Naive thymus-derived CD4-positive, alpha-beta T cell (primary cell): ENCODE data around the gene EIPR1. TPM values are rescaled to one million over a fixed set of nuclear protein-coding genes. Genes with fewer than 3 reads are reported as not detected.
"Not testable (repeated sequence)": the region's sequence is repeated elsewhere in the genome, so short reads cannot be mapped to it uniquely, and the experiment has no call there.

Source experiments
- ATAC-seq: fragments of 150-1000 bp; cut with Tn5 transposase; 2 replicates; pipeline ENCODE4 v1.10.0; 2021; ENCODE audit warnings: mild to moderate bottlenecking, moderate library complexity
- CTCF ChIA-PET: fragments of 350-600 bp; sonication (Branson Sonifier 250); formaldehyde crosslinking; loops from one replicate; lab custom pipeline; 2021; ENCODE audit warnings: antibody characterized with exemption; lab: Charles Lee
- POLR2A ChIA-PET: fragments of 350-600 bp; sonication (Branson Sonifier 250); formaldehyde crosslinking; loops from one replicate; lab custom pipeline; 2021; ENCODE audit warnings: antibody characterized with exemption, inconsistent platforms; lab: Charles Lee
- DNase-seq, 9 donors: peaks; one replicate each; pipeline versions ENCODE4 v3.0.0 to v3.0.0-alpha.2; 2020 to 2022; ENCODE audit warnings: mixed read lengths in 1 of 9
- H3K27ac ChIP-seq: one replicate; pipeline ENCODE4 v1.7.0; 2013; ENCODE audit warnings: mild to moderate bottlenecking, low read depth, low read length, moderate library complexity
- H3K27me3 ChIP-seq, 2 donors: one replicate each; pipeline ENCODE4 v1.7.0; 2013; ENCODE audit warnings: low read length in 2 of 2, mild to moderate bottlenecking in 2 of 2, moderate library complexity in 2 of 2; ENCODE audit not compliant: control insufficient read depth in 2 of 2, insufficient read depth in 2 of 2
- H3K36me3 ChIP-seq, 3 experiments: 1 replicate in 2 of 3; 2 replicates in 1 of 3; pipeline ENCODE4 v1.7.0; 2013; ENCODE audit warnings: low read length in 3 of 3, mild to moderate bottlenecking in 3 of 3, moderate library complexity in 1 of 3; ENCODE audit not compliant: insufficient read depth in 3 of 3, control insufficient read depth in 2 of 3
- H3K4me1 ChIP-seq, 2 donors: one replicate each; pipeline ENCODE4 v1.7.0; 2013; ENCODE audit warnings: low read length in 2 of 2, mild to moderate bottlenecking in 2 of 2, moderate library complexity in 1 of 2; ENCODE audit not compliant: control insufficient read depth in 2 of 2, insufficient read depth in 2 of 2
- H3K4me3 ChIP-seq: 2 replicates; pipeline ENCODE4 v1.7.0; 2013; ENCODE audit warnings: mild to moderate bottlenecking, low read length
- H3K9me3 ChIP-seq, 3 experiments: 1 replicate in 2 of 3; 2 replicates in 1 of 3; pipeline ENCODE4 v1.7.0; 2013; ENCODE audit warnings: low read length in 3 of 3; ENCODE audit not compliant: control insufficient read depth in 2 of 3
- H3K27ac Mint-ChIP-seq, 9 donors: one replicate each; pipeline ENCODE4 v1.8.0; 2020 to 2022; ENCODE audit warnings: mixed read lengths in 9 of 9, mild to moderate bottlenecking in 8 of 9, moderate library complexity in 5 of 9, inconsistent platforms in 2 of 9
- H3K27me3 Mint-ChIP-seq, 5 donors: one replicate each; pipeline ENCODE4 v1.8.0; 2021 to 2022; ENCODE audit warnings: mixed read lengths in 5 of 5, mild to moderate bottlenecking in 1 of 5
- H3K36me3 Mint-ChIP-seq, 5 donors: one replicate each; pipeline ENCODE4 v1.8.0; 2020 to 2022; ENCODE audit warnings: mixed read lengths in 5 of 5, mild to moderate bottlenecking in 3 of 5, inconsistent platforms in 1 of 5
- H3K4me1 Mint-ChIP-seq, 7 donors: one replicate each; pipeline ENCODE4 v1.8.0; 2020 to 2022; ENCODE audit warnings: mixed read lengths in 7 of 7, mild to moderate bottlenecking in 3 of 7, inconsistent platforms in 1 of 7
- H3K4me3 Mint-ChIP-seq, 10 donors: one replicate each; pipeline ENCODE4 v1.8.0; 2020 to 2022; ENCODE audit warnings: mild to moderate bottlenecking in 10 of 10, mixed read lengths in 10 of 10, moderate library complexity in 6 of 10, inconsistent platforms in 2 of 10
- H3K9me3 Mint-ChIP-seq, 11 donors: one replicate each; pipeline ENCODE4 v1.8.0; 2020 to 2022; ENCODE audit warnings: mixed read lengths in 11 of 11, mild to moderate bottlenecking in 4 of 11, inconsistent platforms in 1 of 11, moderate library complexity in 1 of 11
- intact Hi-C, 2 donors: fragments of 100-400 bp; cut with micrococcal nuclease; formaldehyde crosslinking; loops; one replicate each; pipeline ENCODE4 v1.15.1; 2023
- polyA plus RNA-seq, 2 donors: library from polyadenylated mRNA; unstranded; fragments of 300-500 nt; fragmentation: Illumina TruSeq; gene quantifications; one replicate each; pipeline ENCODE4 v1.2.3, GENCODE V29; 2021
- total RNA-seq, 6 experiments: library from RNA in 5 of 6; stranded (reverse) in 5 of 6; gene quantifications; 1 replicate in 5 of 6; 2 replicates in 1 of 6; pipeline ENCODE4 v1.2.3 and lab custom pipeline; 2021 to 2026

EIPR1 gene
- total and polyA plus RNA-seq, 7 experiments from 2014 or later: 24.4 to 46.2 (median 27.3) TPM

GRCh38 chr2:3283876-3284656, 93.6 kb downstream of the EIPR1 start:
- CTCF ChIA-PET, POLR2A ChIA-PET, DNase-seq: not testable (repeated sequence)

GRCh38 chr2:3283206-3283605, 94.4 kb downstream of the EIPR1 start:
- Histone ChIP-seq H3K9me3 (no peaks in the 10 kb centered on the region), H3K4me1 (no peaks in the 10 kb centered on the region), H3K4me3 (no peak overlapping the region), H3K27me3 (no peaks in the 10 kb centered on the region), H3K27ac (no peak overlapping the region), H3K36me3 (peaks cover 0 to 11% (median 0%) of the 10 kb centered on the region in 3 experiments)
- Mint-ChIP-seq H3K36me3 (peaks cover 7 to 46% (median 28%) of the 10 kb centered on the region in 5 donors), H3K4me1 (peaks cover 0 to 29% (median 10%) of the 10 kb centered on the region in 7 donors), H3K9me3 (peaks cover 0 to 12% (median 0%) of the 10 kb centered on the region in 11 donors), H3K27ac (peak overlapping the region in 1 of 9 donors; percentile 42), H3K27me3 (no peaks in the 10 kb centered on the region), H3K4me3 (no peak overlapping the region)
- CTCF ChIA-PET: no interaction called here
- ATAC-seq (no peak), DNase-seq (no peak)
- POLR2A ChIA-PET: no interaction called here
- intact Hi-C loops: no loop called here

More at GRCh38 chr2:3283876-3284656, 93.6 kb downstream of the EIPR1 start:
- peaks cover 0 to 11% (median 0%) of the 10 kb centered on the region in 3 experiments for H3K36me3 ChIP-seq
- H3K27me3 Mint-ChIP-seq, ATAC-seq, H3K4me1 ChIP-seq, H3K4me3 ChIP-seq, intact Hi-C loops, H3K4me3 Mint-ChIP-seq, H3K9me3 Mint-ChIP-seq, H3K27ac ChIP-seq, H3K27me3 ChIP-seq, H3K9me3 ChIP-seq: not testable (repeated sequence)
- Mint-ChIP-seq H3K36me3 (peaks cover 5 to 41% (median 23%) of the 10 kb centered on the region in 5 donors), H3K4me1 (peaks cover 0 to 23% (median 11%) of the 10 kb centered on the region in 7 donors), H3K27ac (peak overlapping the region in 1 of 9 donors; percentile 50)

GRCh38 chr2:3282056-3282998, 95.3 kb downstream of the EIPR1 start:
- ChIA-PET POLR2A (no interaction called here), CTCF (no interaction called here)
- Mint-ChIP-seq H3K4me3 (no peak overlapping the region), H3K36me3 (peaks cover 6 to 49% (median 27%) of the 10 kb centered on the region in 5 donors), H3K27ac (peak overlapping the region in 1 of 9 donors; percentile 42), H3K4me1 (peaks cover 0 to 25% (median 10%) of the 10 kb centered on the region in 7 donors), H3K9me3 (peaks cover 0 to 8% (median 4%) of the 10 kb centered on the region in 11 donors), H3K27me3 (no peaks in the 10 kb centered on the region)
- H3K4me3 ChIP-seq: no peak overlapping the region
- no peaks in the 10 kb centered on the region for H3K4me1 ChIP-seq
- intact Hi-C loops: no loop called here
- H3K36me3 ChIP-seq: peaks cover 0 to 11% (median 0%) of the 10 kb centered on the region in 3 experiments
- no peaks in the 10 kb centered on the region for H3K9me3 ChIP-seq
- DNase-seq (no peak), ATAC-seq (no peak)
- no peaks in the 10 kb centered on the region for H3K27me3 ChIP-seq
- H3K27ac ChIP-seq: no peak overlapping the region

- Histone ChIP-seq H3K27ac (no peak overlapping the region), H3K9me3 (peaks cover 0 to 8% (median 0%) of the 10 kb centered on the region in 3 experiments)
- intact Hi-C loops: no loop called here
Measured at GRCh38 chr2:3280683-3281520, 96.7 kb downstream of the EIPR1 start.

GRCh38 chr2:3280197-3280596, 97.4 kb downstream of the EIPR1 start:
- Mint-ChIP-seq H3K36me3 (peaks cover 4 to 66% (median 40%) of the 10 kb centered on the region in 5 donors), H3K27ac (no peak overlapping the region), H3K4me3 (no peak overlapping the region), H3K4me1 (peaks cover 0 to 21% (median 9%) of the 10 kb centered on the region in 7 donors), H3K27me3 (no peaks in the 10 kb centered on the region), H3K9me3 (peaks cover 0 to 25% (median 7%) of the 10 kb centered on the region in 11 donors)
- ChIA-PET CTCF (no interaction called here), POLR2A (no interaction called here)
- Histone ChIP-seq H3K36me3 (peaks cover 0 to 11% (median 0%) of the 10 kb centered on the region in 3 experiments), H3K9me3 (peaks cover 0 to 12% (median 0%) of the 10 kb centered on the region in 3 experiments), H3K27me3 (no peaks in the 10 kb centered on the region), H3K4me3 (no peak overlapping the region), H3K4me1 (no peaks in the 10 kb centered on the region), H3K27ac (no peak overlapping the region)
- DNase-seq: no peak
- intact Hi-C loops: no loop called here
- ATAC-seq: no peak

More at GRCh38 chr2:3280683-3281520, 96.7 kb downstream of the EIPR1 start:
- ChIA-PET CTCF (no interaction called here), POLR2A (interaction anchor here (0.7 kb wide), 1 partner anchor 10 kb away, joined by 3 read pairs; no protein-coding TSS in a partner anchor)
- no peak for ATAC-seq
- DNase-seq: no peak
- Mint-ChIP-seq H3K4me1 (peaks cover 0 to 21% (median 9%) of the 10 kb centered on the region in 7 donors), H3K4me3 (no peak overlapping the region), H3K9me3 (peaks cover 0 to 18% (median 4%) of the 10 kb centered on the region in 11 donors), H3K36me3 (peaks cover 4 to 59% (median 33%) of the 10 kb centered on the region in 5 donors), H3K27ac (peak overlapping the region in 1 of 9 donors; percentile 7), H3K27me3 (no peaks in the 10 kb centered on the region)
- no peaks in the 10 kb centered on the region for H3K27me3 ChIP-seq
- H3K4me1 ChIP-seq: no peaks in the 10 kb centered on the region
- peaks cover 0 to 11% (median 0%) of the 10 kb centered on the region in 3 experiments for H3K36me3 ChIP-seq
- H3K4me3 ChIP-seq: no peak overlapping the region
